Activated T-helper 1 cell treated with anti-CD3 and anti-CD28 coated beads, Interleukin-12 subunit alpha, Interleukin-12 subunit beta, Interleukin-2, Interleukin-4 antibody, amounts not matched to agents 30 ng/mL and 10 ng/mL and 1 ng/mL, durations not matched to agents 14 hours and 24 hours and 36 hours (primary cell): ENCODE measurements around the gene ADCY5. TPM values are rescaled to one million over a fixed set of nuclear protein-coding genes. Genes with fewer than 3 reads are reported as not detected.

Experiments
- DNase-seq: peaks from one replicate; pipeline ENCODE4 v3.0.0; 2021; ENCODE audit warnings: low spot score
- H3K27ac Mint-ChIP-seq: one replicate; pipeline ENCODE4 v1.8.0; 2021; ENCODE audit warnings: mild to moderate bottlenecking, mixed read lengths
- H3K27me3 Mint-ChIP-seq: one replicate; pipeline ENCODE4 v1.8.0; 2022; ENCODE audit warnings: mild to moderate bottlenecking, moderate library complexity, mixed read lengths; ENCODE audit not compliant: insufficient read depth
- H3K36me3 Mint-ChIP-seq: one replicate; pipeline ENCODE4 v1.8.0; 2021; ENCODE audit warnings: low read depth, mixed read lengths
- H3K4me1 Mint-ChIP-seq: one replicate; pipeline ENCODE4 v1.8.0; 2021; ENCODE audit warnings: low read depth, mixed read lengths
- H3K4me3 Mint-ChIP-seq: one replicate; pipeline ENCODE4 v1.8.0; 2021; ENCODE audit warnings: mild to moderate bottlenecking, moderate library complexity, mixed read lengths
- H3K9me3 Mint-ChIP-seq: one replicate; pipeline ENCODE4 v1.8.0; 2021; ENCODE audit warnings: mixed read lengths
- intact Hi-C: fragments of 100-400 bp; cut with micrococcal nuclease; formaldehyde crosslinking; loops from one replicate; pipeline ENCODE4 v1.15.1; 2024
- total RNA-seq: library from RNA; stranded (reverse); gene quantifications from 2 replicates; pipeline ENCODE4 v1.2.3, GENCODE V29; 2022

Gene ADCY5
- total RNA-seq, 1 donor from 2014 or later, result not detected

DNA sequence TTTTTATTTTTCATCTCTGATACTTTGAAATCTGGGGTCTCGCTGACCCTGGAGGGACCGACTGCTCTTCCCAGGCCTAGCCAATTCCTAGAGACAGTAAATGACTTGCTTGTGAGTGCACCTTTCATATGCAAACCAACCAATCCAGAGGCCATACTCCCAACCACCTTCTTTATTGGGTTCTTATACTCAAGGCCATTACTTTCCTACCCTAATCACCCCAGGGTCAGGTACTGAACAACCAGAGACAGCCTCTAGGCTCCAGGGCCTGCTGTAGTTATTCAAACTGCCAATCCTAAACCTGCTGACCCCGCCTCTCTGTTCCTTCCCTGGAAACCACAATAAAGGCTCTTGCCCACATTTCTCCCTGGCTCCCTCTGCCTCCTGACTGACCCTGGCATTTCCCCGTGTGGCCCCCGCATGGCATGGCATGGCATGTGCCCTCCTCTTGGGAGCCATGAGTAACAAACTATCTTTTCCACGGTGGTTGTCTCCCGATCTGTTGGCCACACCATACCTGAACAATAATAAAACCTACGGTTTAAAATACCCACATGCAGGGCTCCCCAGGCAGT, 42.9 kb downstream of the ADCY5 start:
- H3K27me3 Mint-ChIP-seq, result peaks cover 3% of the 10 kb centered on the region
- H3K27ac Mint-ChIP-seq, result no peak overlapping the region
- no peak for DNase-seq
- no peak overlapping the region for H3K4me3 Mint-ChIP-seq
- no peaks in the 10 kb centered on the region for H3K36me3 Mint-ChIP-seq
- no peaks in the 10 kb centered on the region for H3K4me1 Mint-ChIP-seq
- H3K9me3 Mint-ChIP-seq, result no peaks in the 10 kb centered on the region
- intact Hi-C loops, result no loop called here

DNA sequence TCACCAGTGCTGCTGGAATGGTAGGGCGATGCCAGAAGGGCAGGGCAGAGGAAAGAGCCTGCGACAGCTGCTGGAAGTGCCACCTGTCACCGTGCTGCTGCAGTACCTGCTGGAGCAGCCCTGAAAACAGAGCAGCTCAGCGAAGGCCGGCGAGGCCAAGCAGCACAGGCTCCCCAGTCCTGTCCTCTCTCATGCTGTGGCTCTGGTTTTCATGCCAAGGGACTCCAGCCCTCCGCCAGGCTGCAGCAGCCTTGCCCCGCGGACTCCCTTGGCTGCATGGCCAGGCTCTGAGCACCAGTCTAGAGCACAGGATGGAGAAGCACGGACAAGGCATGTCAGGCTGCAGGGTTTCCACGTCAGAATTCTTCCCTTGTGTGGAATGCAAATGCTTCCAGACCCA, 43.9 kb downstream of the ADCY5 start:
- Mint-ChIP-seq H3K36me3 (no peaks in the 10 kb centered on the region), H3K9me3 (no peaks in the 10 kb centered on the region), H3K4me3 (no peak overlapping the region), H3K4me1 (no peaks in the 10 kb centered on the region), H3K27me3 (peaks cover 3% of the 10 kb centered on the region), H3K27ac (no peak overlapping the region)
- intact Hi-C loops, result no loop called here
- no peak for DNase-seq

DNA sequence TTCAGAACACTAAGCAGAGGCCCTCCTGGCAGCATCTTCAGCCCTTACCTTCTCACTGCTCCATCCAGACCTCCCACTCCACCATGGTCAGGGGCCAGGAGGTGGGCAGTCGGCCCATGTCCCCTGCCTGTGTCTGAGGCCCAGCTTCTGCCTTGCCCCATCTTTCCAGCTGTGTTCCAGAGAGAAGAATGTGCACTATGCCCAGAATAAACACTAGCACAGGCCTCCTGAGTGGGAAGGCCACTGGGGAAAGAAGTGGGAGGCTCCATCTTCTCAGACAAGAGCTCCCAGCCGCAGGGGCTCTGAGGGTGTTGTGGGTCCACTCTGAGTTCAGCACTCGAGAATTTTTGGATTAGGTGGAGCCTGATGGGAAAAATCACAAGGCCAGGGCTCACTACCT, 44.5 kb downstream of the ADCY5 start:
- Mint-ChIP-seq H3K27me3 (peaks cover 3% of the 10 kb centered on the region), H3K27ac (no peak overlapping the region), H3K9me3 (no peaks in the 10 kb centered on the region), H3K36me3 (no peaks in the 10 kb centered on the region), H3K4me1 (no peaks in the 10 kb centered on the region), H3K4me3 (no peak overlapping the region)
- DNase-seq, result no peak
- intact Hi-C loops, result no loop called here

DNA sequence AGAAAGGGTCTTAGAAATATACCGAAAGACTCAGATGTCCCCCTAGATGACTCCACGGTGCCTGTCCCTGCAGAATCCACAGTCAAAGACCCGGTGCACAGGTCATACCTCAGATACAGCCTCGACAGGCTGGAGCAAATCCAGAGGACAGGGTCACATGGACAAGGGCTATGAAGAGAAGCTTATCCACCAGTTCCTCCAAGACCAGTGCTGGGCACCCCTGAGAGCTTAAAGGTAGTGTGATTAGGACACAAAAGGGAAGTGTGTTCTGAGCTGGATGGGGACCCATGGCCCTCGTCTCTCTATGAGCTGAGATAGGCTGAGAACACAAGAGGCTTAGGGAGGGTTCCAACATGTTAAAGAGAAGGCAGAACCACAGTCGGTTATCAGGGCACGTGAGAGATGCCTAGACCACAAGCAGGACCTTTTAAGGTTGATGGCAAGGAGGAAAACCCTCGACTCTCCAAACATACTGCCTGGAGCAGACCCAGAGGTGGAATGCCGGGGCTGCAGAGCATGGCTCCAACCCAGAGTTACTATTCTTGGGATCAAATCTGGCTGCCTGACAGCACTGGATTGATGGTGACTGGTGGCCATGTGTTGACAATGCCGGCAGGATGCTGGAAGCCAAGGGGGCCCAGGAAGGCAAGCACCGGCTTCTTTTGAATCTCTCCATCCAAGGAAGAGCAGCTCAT, 46.9 kb downstream of the ADCY5 start:
- Mint-ChIP-seq H3K27ac (no peak overlapping the region), H3K4me3 (no peak overlapping the region), H3K27me3 (peaks cover 7% of the 10 kb centered on the region), H3K4me1 (no peaks in the 10 kb centered on the region), H3K9me3 (no peaks in the 10 kb centered on the region), H3K36me3 (no peaks in the 10 kb centered on the region)
- no peak for DNase-seq
- intact Hi-C loops, result no loop called here

DNA sequence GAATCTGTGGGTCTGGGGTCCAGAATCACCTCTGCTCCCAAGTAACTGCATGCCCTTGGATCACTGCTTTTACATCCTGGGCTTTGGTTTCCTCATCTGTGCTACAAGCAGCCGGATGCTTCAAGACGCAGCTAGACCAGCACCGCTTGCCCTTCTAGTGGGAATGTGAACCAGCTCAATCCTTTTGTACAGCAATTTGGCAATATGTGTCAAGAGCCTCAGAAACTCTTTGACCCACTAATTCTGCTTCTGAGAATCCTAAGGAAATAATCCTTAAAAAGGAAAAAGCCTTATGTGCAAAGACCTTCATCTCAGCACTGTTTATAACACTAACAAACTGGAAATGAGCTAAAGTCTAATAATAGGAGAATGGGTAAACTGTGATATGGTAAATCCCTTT, 48.7 kb downstream of the ADCY5 start:
- Mint-ChIP-seq H3K4me3 (no peak overlapping the region), H3K4me1 (no peaks in the 10 kb centered on the region), H3K27me3 (peaks cover 9% of the 10 kb centered on the region), H3K9me3 (no peaks in the 10 kb centered on the region), H3K27ac (no peak overlapping the region), H3K36me3 (no peaks in the 10 kb centered on the region)
- DNase-seq, result no peak
- intact Hi-C loops, result no loop called here

DNA sequence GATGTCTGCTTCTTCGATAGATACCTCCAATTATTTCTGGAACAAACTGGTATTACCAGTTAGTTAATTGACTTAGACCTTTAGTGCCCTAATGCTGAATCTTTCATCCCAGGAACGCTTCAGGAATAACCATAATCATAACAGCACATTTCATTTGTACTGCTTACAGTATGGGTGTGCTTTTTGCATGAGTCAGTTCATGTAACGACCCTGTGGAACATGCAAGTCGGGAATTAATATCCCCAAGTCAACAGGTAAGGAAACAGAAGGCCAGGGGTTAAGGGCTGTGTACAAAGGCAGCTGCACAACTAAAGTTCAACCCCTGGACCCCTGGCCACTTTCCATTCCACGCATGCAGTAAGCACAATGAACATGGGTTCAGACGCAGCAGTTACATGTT, 49.2 kb downstream of the ADCY5 start:
- Mint-ChIP-seq H3K27me3 (peaks cover 12% of the 10 kb centered on the region), H3K27ac (no peak overlapping the region), H3K36me3 (no peaks in the 10 kb centered on the region), H3K4me3 (no peak overlapping the region), H3K4me1 (no peaks in the 10 kb centered on the region), H3K9me3 (no peaks in the 10 kb centered on the region)
- intact Hi-C loops, result no loop called here
- no peak for DNase-seq

DNA sequence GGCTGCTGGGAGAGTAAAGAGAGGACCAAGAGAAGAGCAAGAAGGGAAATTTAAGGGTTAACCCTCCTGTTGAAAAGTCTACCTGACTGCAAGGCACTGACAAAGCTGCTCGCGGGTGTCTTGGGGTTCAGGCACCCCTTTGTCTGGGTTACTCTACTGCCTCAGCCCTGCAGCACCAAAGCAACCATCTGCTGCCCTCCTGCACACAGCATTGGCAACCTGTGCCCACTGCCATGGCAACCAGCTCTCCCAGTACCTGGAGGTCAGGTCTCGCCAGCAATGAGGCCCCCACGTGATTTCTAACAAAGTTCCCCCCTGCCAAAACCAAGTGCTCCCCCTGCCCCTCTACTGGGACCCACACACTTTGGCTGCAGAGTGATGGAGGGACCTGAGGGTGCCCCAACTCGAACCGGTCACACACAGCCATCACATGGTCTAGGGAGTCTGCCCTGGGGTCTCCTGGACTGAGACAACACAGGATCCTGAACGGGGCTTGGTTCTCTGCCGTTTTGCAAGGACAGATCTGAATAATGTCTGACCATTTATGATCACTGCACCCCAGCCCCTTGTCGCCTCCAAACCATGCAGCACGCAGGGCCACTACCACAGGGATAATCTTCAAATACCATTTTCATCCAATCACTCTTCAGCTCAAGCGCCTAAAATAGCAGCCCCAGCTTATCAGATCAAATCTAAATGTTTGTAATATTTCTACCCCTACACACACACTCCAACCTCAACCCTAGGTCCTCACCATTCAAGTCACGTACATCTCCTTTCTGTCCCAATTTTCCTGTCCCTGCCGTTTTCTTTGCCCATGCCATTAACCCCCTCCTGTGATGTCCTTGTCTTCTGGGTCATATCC, 50.7 kb downstream of the ADCY5 start:
- H3K4me3 Mint-ChIP-seq, result no peak overlapping the region
- no peaks in the 10 kb centered on the region for H3K9me3 Mint-ChIP-seq
- H3K27ac Mint-ChIP-seq, result no peak overlapping the region
- no peaks in the 10 kb centered on the region for H3K36me3 Mint-ChIP-seq
- intact Hi-C loops, result no loop called here
- H3K4me1 Mint-ChIP-seq, result no peaks in the 10 kb centered on the region
- DNase-seq, result no peak
- peaks cover 12% of the 10 kb centered on the region for H3K27me3 Mint-ChIP-seq

DNA sequence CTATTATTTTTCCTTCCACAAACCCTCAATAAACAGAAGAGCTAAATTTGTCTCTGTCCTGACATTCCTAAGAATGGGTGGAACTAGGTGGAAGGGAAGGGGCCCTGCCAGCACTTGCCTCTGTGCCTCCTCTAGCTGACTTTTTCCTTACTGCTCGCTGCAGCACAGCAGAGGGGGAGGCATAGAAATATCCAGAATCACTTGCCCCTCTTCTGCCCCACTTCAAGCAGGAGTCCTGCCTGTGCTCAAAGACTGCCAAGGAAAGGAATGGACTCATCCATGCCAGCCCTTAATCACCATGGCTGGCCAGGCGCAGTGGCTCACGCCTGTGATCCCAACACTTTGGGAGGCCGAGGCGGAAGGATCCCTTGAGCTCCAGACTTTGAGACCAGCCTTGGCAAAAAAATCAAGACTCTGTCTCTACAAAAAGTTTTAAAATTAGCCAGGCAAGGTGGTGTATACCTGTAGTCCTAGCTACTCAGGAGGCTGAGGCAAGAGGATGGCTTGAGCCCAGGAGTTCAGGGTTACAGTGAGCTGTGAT, 51.8 kb downstream of the ADCY5 start:
- Mint-ChIP-seq H3K27me3 (peaks cover 12% of the 10 kb centered on the region), H3K4me1 (no peaks in the 10 kb centered on the region), H3K9me3 (no peaks in the 10 kb centered on the region), H3K4me3 (no peak overlapping the region), H3K27ac (no peak overlapping the region), H3K36me3 (no peaks in the 10 kb centered on the region)
- no peak for DNase-seq
- intact Hi-C loops, result no loop called here

DNA sequence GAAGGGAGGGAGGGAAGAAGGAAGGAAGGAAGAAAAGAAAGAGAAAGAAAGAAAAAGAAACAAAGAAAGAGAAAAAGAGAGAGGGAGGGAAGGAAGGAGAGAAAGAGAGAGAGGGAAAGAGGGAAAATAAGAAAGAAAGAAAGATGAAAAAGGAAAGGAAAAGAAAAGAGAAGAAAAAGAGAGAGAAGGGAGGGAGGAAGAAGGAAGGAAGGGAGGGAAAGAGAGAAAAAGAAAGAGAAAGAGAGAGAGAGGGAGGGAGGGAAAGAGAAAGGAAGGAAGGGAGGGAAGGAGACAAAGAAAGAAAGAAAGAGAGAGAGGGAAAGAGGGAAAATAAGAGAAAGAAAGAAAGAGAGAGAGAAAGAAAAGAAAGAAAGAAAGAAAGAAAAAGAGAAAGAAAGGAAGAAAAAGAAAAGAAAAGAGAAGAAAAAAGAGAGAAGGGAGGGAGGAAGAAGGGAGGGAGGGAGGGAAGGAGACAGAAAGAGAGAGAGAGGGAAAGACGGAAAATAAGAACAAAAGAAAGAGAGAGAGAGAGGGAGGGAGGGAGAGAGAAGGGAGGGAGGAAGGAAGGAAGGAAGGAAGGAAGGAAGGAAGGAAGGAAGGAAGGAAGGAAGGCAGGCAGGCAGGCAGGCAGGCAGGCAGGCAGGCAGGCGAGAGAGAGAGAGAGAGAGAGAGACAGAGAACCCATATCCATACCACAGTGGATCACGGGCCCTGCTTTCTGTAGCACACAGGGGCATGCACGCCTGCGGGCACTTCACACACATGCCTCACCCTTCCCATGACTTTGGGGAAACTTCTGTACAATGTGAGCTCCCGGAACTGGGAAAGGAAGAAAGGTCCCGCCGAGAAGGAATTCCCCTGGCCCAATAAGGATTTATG, 52.5 kb downstream of the ADCY5 start:
- intact Hi-C loops, result no loop called here
- DNase-seq, result no peak
- Mint-ChIP-seq H3K4me1 (no peaks in the 10 kb centered on the region), H3K36me3 (no peaks in the 10 kb centered on the region), H3K27ac (no peak overlapping the region), H3K9me3 (no peaks in the 10 kb centered on the region), H3K27me3 (peaks cover 12% of the 10 kb centered on the region), H3K4me3 (no peak overlapping the region)

DNA sequence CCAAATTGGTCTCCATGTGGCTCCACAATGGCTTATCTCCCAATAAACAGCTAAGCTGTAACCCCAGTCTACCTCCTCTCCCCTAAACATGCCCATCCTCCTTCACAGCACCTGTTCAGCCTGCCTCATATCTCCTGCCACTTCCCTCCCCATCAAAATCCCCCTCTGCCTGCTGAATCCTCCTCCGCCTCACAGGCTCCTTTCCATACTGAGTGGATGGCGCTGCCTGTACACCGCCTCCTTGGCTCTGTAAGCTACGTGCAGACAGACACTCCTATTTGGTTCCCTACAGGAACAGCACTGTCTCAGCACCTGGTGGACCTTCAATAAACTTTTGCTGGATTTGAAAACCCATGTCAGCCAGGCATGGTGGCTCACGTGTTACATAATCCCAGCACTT, 53.7 kb downstream of the ADCY5 start:
- Mint-ChIP-seq H3K27me3 (peaks cover 12% of the 10 kb centered on the region), H3K9me3 (no peaks in the 10 kb centered on the region), H3K4me1 (no peaks in the 10 kb centered on the region), H3K36me3 (no peaks in the 10 kb centered on the region), H3K4me3 (no peak overlapping the region), H3K27ac (no peak overlapping the region)
- intact Hi-C loops, result no loop called here
- no peak for DNase-seq

DNA sequence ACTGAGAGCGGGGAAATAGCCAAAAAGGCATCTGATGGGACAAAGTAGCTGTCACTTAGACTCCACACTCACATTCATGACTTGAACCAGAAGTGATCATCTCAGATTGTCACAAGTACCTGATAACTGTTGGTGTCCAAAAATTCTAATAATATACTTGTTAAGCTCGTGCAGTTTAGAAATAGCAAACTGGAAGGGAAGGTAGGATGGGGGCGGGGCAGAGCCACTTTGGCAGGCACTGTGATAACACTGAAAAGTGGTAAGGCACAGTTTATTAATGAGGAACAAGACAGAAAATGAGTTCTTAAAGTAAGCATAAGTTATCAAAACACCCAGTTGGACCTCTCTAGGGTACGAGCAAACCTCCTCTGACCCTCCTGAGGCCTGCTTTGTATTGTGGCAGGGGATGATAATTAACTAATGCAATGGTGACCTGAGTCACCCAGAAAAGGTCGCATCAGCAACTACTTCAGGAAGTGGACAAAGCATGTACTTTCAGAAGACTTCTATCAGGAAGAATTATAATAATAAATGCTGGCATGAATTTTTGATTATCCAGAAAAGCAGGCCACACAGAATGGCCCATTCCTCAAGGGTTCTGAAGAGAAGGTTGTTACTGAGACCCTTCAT, 54.4 kb downstream of the ADCY5 start:
- Mint-ChIP-seq H3K9me3 (no peaks in the 10 kb centered on the region), H3K27ac (no peak overlapping the region), H3K4me3 (no peak overlapping the region), H3K36me3 (no peaks in the 10 kb centered on the region), H3K27me3 (peaks cover 12% of the 10 kb centered on the region), H3K4me1 (no peaks in the 10 kb centered on the region)
- intact Hi-C loops, result no loop called here
- DNase-seq, result no peak
